HFFc6 (cell line): ENCODE results near the gene MAP1A. TPM values are rescaled to one million over a fixed set of nuclear protein-coding genes. Genes with fewer than 3 reads are reported as not detected.

Experiments
- DNase-seq: peaks from one replicate; pipeline ENCODE4 v3.0.0-alpha.2; 2018
- H3K27ac Mint-ChIP-seq: 2 replicates; pipeline ENCODE4 v1.8.0; 2020; ENCODE audit warnings: mild to moderate bottlenecking, mixed read lengths
- H3K27me3 Mint-ChIP-seq: 2 replicates; pipeline ENCODE4 v1.8.0; 2021; ENCODE audit warnings: mild to moderate bottlenecking, moderate library complexity, mixed read lengths; ENCODE audit not compliant: insufficient read depth
- H3K36me3 Mint-ChIP-seq: 2 replicates; pipeline ENCODE4 v1.8.0; 2021; ENCODE audit warnings: low read depth, mixed read lengths
- H3K4me1 Mint-ChIP-seq: 2 replicates; pipeline ENCODE4 v1.8.0; 2020; ENCODE audit warnings: low read depth, mixed read lengths
- H3K4me3 Mint-ChIP-seq: 2 replicates; pipeline ENCODE4 v1.8.0; 2020; ENCODE audit warnings: mild to moderate bottlenecking, moderate library complexity, mixed read lengths
- H3K9me3 Mint-ChIP-seq: 2 replicates; pipeline ENCODE4 v1.8.0; 2020; ENCODE audit warnings: mild to moderate bottlenecking, mixed read lengths
- total RNA-seq, 6 experiments: library from RNA; stranded (reverse); fragmentation: NEBNext Ultra II Directional; extraction: Animal tissue kit (Norgen Biotek cat#: 25700); gene quantifications; 2 replicates in 1 of 6; 3 replicates in 5 of 6; pipeline ENCODE4 v1.2.3, GENCODE V29; 2021
- TF ChIP-seq, protein P1 (sequence below): fragments of 200-600 bp; sonication (generic); IDR thresholded peaks from 2 replicates; pipeline ENCODE4 v1.5.0; 2021; ENCODE audit warnings: antibody characterized with exemption, mild to moderate bottlenecking

The MAP1A gene
- total RNA-seq, 6 experiments from 2014 or later = 136 to 174 (median 169) TPM

DNA sequence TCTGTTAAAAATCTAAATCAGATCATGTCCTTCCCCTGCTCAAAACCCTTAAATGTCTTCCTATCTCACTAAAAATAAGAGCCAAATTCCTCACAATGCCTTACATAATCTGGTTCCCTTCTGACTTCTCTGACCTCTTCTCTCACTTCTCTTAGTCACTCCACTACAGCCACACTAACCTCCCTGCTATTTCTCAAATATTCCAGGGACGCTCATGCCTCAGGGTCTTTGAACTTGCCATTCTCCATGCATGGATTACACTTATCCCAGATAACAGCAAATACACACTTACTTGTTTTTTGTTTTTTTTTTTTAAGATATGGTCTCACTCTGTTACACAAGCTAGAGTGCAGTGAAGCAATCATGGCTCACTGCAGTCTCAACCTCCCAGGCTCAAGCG is 33.0 kb upstream of the MAP1A start:
- Mint-ChIP-seq H3K27me3 (no peaks in the 10 kb centered on the region), H3K27ac (peak overlapping the region; percentile 37; the same call in 1 of the 2 replicates), H3K36me3 (peaks cover 15% of the 10 kb centered on the region; the same call in 1 of the 2 replicates), H3K4me1 (peaks cover 28% of the 10 kb centered on the region), H3K4me3 (no peak overlapping the region), H3K9me3 (no peaks in the 10 kb centered on the region)
- no peak for DNase-seq
- TF ChIP-seq, protein P1, sequence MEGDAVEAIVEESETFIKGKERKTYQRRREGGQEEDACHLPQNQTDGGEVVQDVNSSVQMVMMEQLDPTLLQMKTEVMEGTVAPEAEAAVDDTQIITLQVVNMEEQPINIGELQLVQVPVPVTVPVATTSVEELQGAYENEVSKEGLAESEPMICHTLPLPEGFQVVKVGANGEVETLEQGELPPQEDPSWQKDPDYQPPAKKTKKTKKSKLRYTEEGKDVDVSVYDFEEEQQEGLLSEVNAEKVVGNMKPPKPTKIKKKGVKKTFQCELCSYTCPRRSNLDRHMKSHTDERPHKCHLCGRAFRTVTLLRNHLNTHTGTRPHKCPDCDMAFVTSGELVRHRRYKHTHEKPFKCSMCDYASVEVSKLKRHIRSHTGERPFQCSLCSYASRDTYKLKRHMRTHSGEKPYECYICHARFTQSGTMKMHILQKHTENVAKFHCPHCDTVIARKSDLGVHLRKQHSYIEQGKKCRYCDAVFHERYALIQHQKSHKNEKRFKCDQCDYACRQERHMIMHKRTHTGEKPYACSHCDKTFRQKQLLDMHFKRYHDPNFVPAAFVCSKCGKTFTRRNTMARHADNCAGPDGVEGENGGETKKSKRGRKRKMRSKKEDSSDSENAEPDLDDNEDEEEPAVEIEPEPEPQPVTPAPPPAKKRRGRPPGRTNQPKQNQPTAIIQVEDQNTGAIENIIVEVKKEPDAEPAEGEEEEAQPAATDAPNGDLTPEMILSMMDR = no peak

- Mint-ChIP-seq H3K4me1 (peaks cover 40% of the 10 kb centered on the region), H3K36me3 (peaks cover 15% of the 10 kb centered on the region), H3K4me3 (no peak overlapping the region), H3K9me3 (no peaks in the 10 kb centered on the region), H3K27ac (no peak overlapping the region; the same call in 1 of the 2 replicates), H3K27me3 (no peaks in the 10 kb centered on the region)
- TF ChIP-seq, protein P1 = no peak
- no peak for DNase-seq
Measured at GRCh38 chr15:43487271-43487895, 30.0 kb upstream of the MAP1A start.

DNA sequence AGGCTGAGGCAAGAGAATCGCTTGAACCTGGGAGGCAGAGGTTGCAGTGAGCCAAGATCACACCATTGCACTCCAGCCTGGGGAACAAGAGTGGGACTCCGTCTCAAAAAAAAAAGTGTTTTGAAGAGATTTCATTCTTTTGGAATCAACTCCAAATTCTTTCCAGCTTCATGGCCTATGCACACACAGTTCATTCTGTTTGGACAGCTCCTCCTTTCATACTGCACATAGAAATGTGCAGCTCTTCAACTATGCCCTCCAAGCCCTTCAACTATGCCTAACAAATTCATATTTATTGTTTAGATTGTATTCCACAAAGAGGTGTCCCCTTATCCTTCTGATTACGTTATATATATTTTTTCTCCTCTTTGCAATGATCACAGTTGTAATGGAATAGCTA is 28.6 kb upstream of the MAP1A start:
- H3K4me1 Mint-ChIP-seq = peaks cover 39% of the 10 kb centered on the region
- TF ChIP-seq, protein P1 = no peak
- no peaks in the 10 kb centered on the region; the same call in 1 of the 2 replicates for H3K27me3 Mint-ChIP-seq
- H3K27ac Mint-ChIP-seq = no peak overlapping the region
- H3K9me3 Mint-ChIP-seq = no peaks in the 10 kb centered on the region
- H3K4me3 Mint-ChIP-seq = no peak overlapping the region
- DNase-seq = no peak
- H3K36me3 Mint-ChIP-seq = peaks cover 15% of the 10 kb centered on the region

DNA sequence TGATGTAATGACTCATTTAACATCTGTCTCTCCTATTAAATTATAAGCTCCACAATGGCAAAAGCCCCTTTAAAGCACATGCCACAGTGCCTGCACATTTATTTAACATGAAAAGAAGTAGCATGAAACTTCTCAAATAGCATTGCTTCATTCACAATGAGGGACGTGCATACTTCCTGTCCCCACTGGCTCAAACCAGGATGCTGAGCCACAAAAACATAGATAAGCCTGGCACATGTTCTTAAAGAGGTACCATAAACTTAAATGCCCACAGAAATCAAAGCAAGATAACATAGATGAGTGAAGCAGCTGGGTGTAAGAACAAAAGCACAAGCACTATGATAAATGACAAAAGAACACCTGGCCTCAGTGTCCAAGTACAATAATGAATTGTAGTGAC is 28.2 kb upstream of the MAP1A start:
- Mint-ChIP-seq H3K4me1 (peaks cover 38% of the 10 kb centered on the region), H3K27me3 (no peaks in the 10 kb centered on the region; the same call in 1 of the 2 replicates), H3K4me3 (no peak overlapping the region), H3K36me3 (peaks cover 15% of the 10 kb centered on the region), H3K9me3 (no peaks in the 10 kb centered on the region), H3K27ac (no peak overlapping the region)
- no peak for DNase-seq
- TF ChIP-seq, protein P1 = no peak

DNA sequence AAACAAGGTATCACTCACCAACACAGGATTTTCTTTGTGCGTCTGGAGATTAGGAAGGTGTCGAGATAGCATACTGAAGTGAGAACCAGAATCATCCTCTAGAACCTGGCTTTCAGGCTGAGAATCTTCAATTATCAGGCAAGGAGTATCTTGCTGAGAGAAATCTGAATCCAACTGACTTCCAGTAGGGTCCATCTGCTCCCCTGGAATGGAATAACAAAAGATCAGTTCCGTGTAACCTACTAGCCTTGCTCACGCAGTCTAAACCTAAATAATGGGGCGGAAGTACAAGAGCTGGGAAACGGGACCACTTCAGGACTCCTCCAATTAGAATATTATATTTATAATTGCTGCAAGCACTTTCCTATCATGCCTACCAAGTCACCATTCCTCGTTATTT is 25.1 kb upstream of the MAP1A start:
- no peaks in the 10 kb centered on the region for H3K9me3 Mint-ChIP-seq
- peak overlapping the region; percentile 94 for H3K4me3 Mint-ChIP-seq
- no peaks in the 10 kb centered on the region; the same call in 1 of the 2 replicates for H3K27me3 Mint-ChIP-seq
- peaks cover 27% of the 10 kb centered on the region for H3K4me1 Mint-ChIP-seq
- DNase-seq = no peak
- H3K27ac Mint-ChIP-seq = peak overlapping the region; percentile 94
- H3K36me3 Mint-ChIP-seq = peaks cover 15% of the 10 kb centered on the region
- TF ChIP-seq, protein P1 = no peak
